ENCODE data around the gene SLC36A3.

SLC36A3 gene

GRCh38 chr5:151345808-151346478, 42.4 kb upstream of the SLC36A3 start:
- Histone ChIP-seq H3K4me2 (ENCODE audit: low read length) (no peak overlapping the region), H3K23ac (ENCODE audit: low read length) (no peak overlapping the region), H3K79me2 (ENCODE audit: control insufficient read depth, insufficient read depth, low read length, poor library complexity) (no peaks in the 10 kb centered on the region), H3K4me1 (ENCODE audit: control insufficient read depth in 1 of 2, insufficient read depth in 2 of 2, low read length in 2 of 2) (peaks cover 0 to 5% of the 10 kb centered on the region in 2 experiments), H2BK5ac (ENCODE audit: low read depth, low read length, poor library complexity) (no peak overlapping the region), H3K79me1 (ENCODE audit: low read length) (no peaks in the 10 kb centered on the region), H2BK120ac (ENCODE audit: insufficient read depth, low read length, poor library complexity) (no peak overlapping the region), H4K8ac (ENCODE audit: low read depth, low read length) (no peak overlapping the region), H3K4ac (ENCODE audit: low read depth, low read length) (no peak overlapping the region), H3K14ac (ENCODE audit: low read length) (no peak overlapping the region), H3K4me3 (ENCODE audit: low read depth, low read length) (no peak overlapping the region), H4K12ac (ENCODE audit: low read depth, low read length) (no peak overlapping the region), H3K36me3 (ENCODE audit: control insufficient read depth in 1 of 2, insufficient read depth in 2 of 2, low read length in 2 of 2) (no peaks in the 10 kb centered on the region), H2BK12ac (ENCODE audit: low read length) (no peak overlapping the region), H2AFZ (ENCODE audit: insufficient read depth, low read length, poor library complexity) (no peak overlapping the region), H3K27me3 (ENCODE audit: insufficient read depth, low read length) (no peaks in the 10 kb centered on the region), H3K18ac (ENCODE audit: low read length) (no peak overlapping the region), H4K91ac (ENCODE audit: low read depth, low read length) (no peak overlapping the region), H3K9me3 (ENCODE audit: insufficient read depth, low read depth, low read length) (peaks cover 3% of the 10 kb centered on the region), H2AK5ac (ENCODE audit: low read length) (no peak overlapping the region), H3K9ac (ENCODE audit: low read length) (no peak overlapping the region), H3K27ac (ENCODE audit: low read depth, low read length) (no peak overlapping the region)
- DNase-seq: no peak
- WGBS (ENCODE audit: extremely low coverage, insufficient coverage, insufficient read length): no CpG with 5 or more reads among the region's 8 CpGs

- WGBS (ENCODE audit: extremely low coverage, insufficient coverage, insufficient read length): no CpG with 5 or more reads among the region's 11 CpGs
- Histone ChIP-seq H3K4ac (ENCODE audit: low read depth, low read length) (no peak overlapping the region), H3K27me3 (ENCODE audit: insufficient read depth, low read length) (no peaks in the 10 kb centered on the region), H3K9me3 (ENCODE audit: insufficient read depth, low read depth, low read length) (peaks cover 3% of the 10 kb centered on the region), H4K12ac (ENCODE audit: low read depth, low read length) (no peak overlapping the region), H2BK120ac (ENCODE audit: insufficient read depth, low read length, poor library complexity) (no peak overlapping the region), H2BK12ac (ENCODE audit: low read length) (no peak overlapping the region), H3K14ac (ENCODE audit: low read length) (no peak overlapping the region), H4K91ac (ENCODE audit: low read depth, low read length) (no peak overlapping the region), H3K27ac (ENCODE audit: low read depth, low read length) (no peak overlapping the region), H4K8ac (ENCODE audit: low read depth, low read length) (no peak overlapping the region), H3K9ac (ENCODE audit: low read length) (no peak overlapping the region), H2AFZ (ENCODE audit: insufficient read depth, low read length, poor library complexity) (no peak overlapping the region), H3K79me2 (ENCODE audit: control insufficient read depth, insufficient read depth, low read length, poor library complexity) (no peaks in the 10 kb centered on the region), H3K79me1 (ENCODE audit: low read length) (no peaks in the 10 kb centered on the region), H3K36me3 (ENCODE audit: control insufficient read depth in 1 of 2, insufficient read depth in 2 of 2, low read length in 2 of 2) (no peaks in the 10 kb centered on the region), H3K4me1 (ENCODE audit: control insufficient read depth in 1 of 2, insufficient read depth in 2 of 2, low read length in 2 of 2) (peaks cover 0 to 5% of the 10 kb centered on the region in 2 experiments), H2AK5ac (ENCODE audit: low read length) (no peak overlapping the region), H3K4me2 (ENCODE audit: low read length) (no peak overlapping the region), H3K18ac (ENCODE audit: low read length) (no peak overlapping the region), H2BK5ac (ENCODE audit: low read depth, low read length, poor library complexity) (no peak overlapping the region), H3K4me3 (ENCODE audit: low read depth, low read length) (no peak overlapping the region), H3K23ac (ENCODE audit: low read length) (no peak overlapping the region)
- no peak for DNase-seq
Observed at GRCh38 chr5:151345187-151345807, 41.7 kb upstream of the SLC36A3 start.

- H2BK5ac ChIP-seq (ENCODE audit: low read depth, low read length, poor library complexity): no peak overlapping the region
- no peak overlapping the region for H2AFZ ChIP-seq (ENCODE audit: insufficient read depth, low read length, poor library complexity)
- H3K79me2 ChIP-seq (ENCODE audit: control insufficient read depth, insufficient read depth, low read length, poor library complexity): no peaks in the 10 kb centered on the region
- no peak overlapping the region for H4K91ac ChIP-seq (ENCODE audit: low read depth, low read length)
- no peak overlapping the region for H4K8ac ChIP-seq (ENCODE audit: low read depth, low read length)
- H3K4me2 ChIP-seq (ENCODE audit: low read length): no peak overlapping the region
- no peak overlapping the region for H3K18ac ChIP-seq (ENCODE audit: low read length)
- H3K27me3 ChIP-seq (ENCODE audit: insufficient read depth, low read length): no peaks in the 10 kb centered on the region
- no peak for DNase-seq
- H3K23ac ChIP-seq (ENCODE audit: low read length): no peak overlapping the region
- no peak overlapping the region for H2BK120ac ChIP-seq (ENCODE audit: insufficient read depth, low read length, poor library complexity)
- no peak overlapping the region for H3K4ac ChIP-seq (ENCODE audit: low read depth, low read length)
- H3K4me1 ChIP-seq (ENCODE audit: control insufficient read depth in 1 of 2, insufficient read depth in 2 of 2, low read length in 2 of 2): peaks cover 0 to 5% of the 10 kb centered on the region in 2 experiments
- no peak overlapping the region for H3K9ac ChIP-seq (ENCODE audit: low read length)
- WGBS (ENCODE audit: extremely low coverage, insufficient coverage, insufficient read length): no CpG with 5 or more reads among the region's 7 CpGs
- no peak overlapping the region for H2AK5ac ChIP-seq (ENCODE audit: low read length)
- no peak overlapping the region for H3K27ac ChIP-seq (ENCODE audit: low read depth, low read length)
- no peaks in the 10 kb centered on the region for H3K79me1 ChIP-seq (ENCODE audit: low read length)
- no peak overlapping the region for H4K12ac ChIP-seq (ENCODE audit: low read depth, low read length)
- no peak overlapping the region for H2BK12ac ChIP-seq (ENCODE audit: low read length)
- no peaks in the 10 kb centered on the region for H3K36me3 ChIP-seq (ENCODE audit: control insufficient read depth in 1 of 2, insufficient read depth in 2 of 2, low read length in 2 of 2)
- no peak overlapping the region for H3K4me3 ChIP-seq (ENCODE audit: low read depth, low read length)
- peaks cover 3% of the 10 kb centered on the region for H3K9me3 ChIP-seq (ENCODE audit: insufficient read depth, low read depth, low read length)
- no peak overlapping the region for H3K14ac ChIP-seq (ENCODE audit: low read length)
Observed at GRCh38 chr5:151344088-151344487, 40.5 kb upstream of the SLC36A3 start.

GRCh38 chr5:151340004-151340403, 36.4 kb upstream of the SLC36A3 start:
- H3K27me3 ChIP-seq (ENCODE audit: insufficient read depth, low read length): no peaks in the 10 kb centered on the region
- H3K4me3 ChIP-seq (ENCODE audit: low read depth, low read length): no peak overlapping the region
- H3K14ac ChIP-seq (ENCODE audit: low read length): no peak overlapping the region
- H2AFZ ChIP-seq (ENCODE audit: insufficient read depth, low read length, poor library complexity): no peak overlapping the region
- no peak overlapping the region for H3K18ac ChIP-seq (ENCODE audit: low read length)
- H4K91ac ChIP-seq (ENCODE audit: low read depth, low read length): no peak overlapping the region
- H3K36me3 ChIP-seq (ENCODE audit: control insufficient read depth in 1 of 2, insufficient read depth in 2 of 2, low read length in 2 of 2): no peaks in the 10 kb centered on the region
- no peak overlapping the region for H3K27ac ChIP-seq (ENCODE audit: low read depth, low read length)
- no peak overlapping the region for H3K4me2 ChIP-seq (ENCODE audit: low read length)
- H2BK5ac ChIP-seq (ENCODE audit: low read depth, low read length, poor library complexity): no peak overlapping the region
- no peaks in the 10 kb centered on the region for H3K79me2 ChIP-seq (ENCODE audit: control insufficient read depth, insufficient read depth, low read length, poor library complexity)
- H3K9me3 ChIP-seq (ENCODE audit: insufficient read depth, low read depth, low read length): peaks cover 3% of the 10 kb centered on the region
- H2BK120ac ChIP-seq (ENCODE audit: insufficient read depth, low read length, poor library complexity): no peak overlapping the region
- no peak overlapping the region for H2AK5ac ChIP-seq (ENCODE audit: low read length)
- no peak overlapping the region for H4K12ac ChIP-seq (ENCODE audit: low read depth, low read length)
- H2BK12ac ChIP-seq (ENCODE audit: low read length): no peak overlapping the region
- H3K4me1 ChIP-seq (ENCODE audit: control insufficient read depth in 1 of 2, insufficient read depth in 2 of 2, low read length in 2 of 2): no peaks in the 10 kb centered on the region
- H3K23ac ChIP-seq (ENCODE audit: low read length): no peak overlapping the region
- no peak overlapping the region for H4K8ac ChIP-seq (ENCODE audit: low read depth, low read length)
- DNase-seq: no peak
- no peak overlapping the region for H3K4ac ChIP-seq (ENCODE audit: low read depth, low read length)
- H3K79me1 ChIP-seq (ENCODE audit: low read length): no peaks in the 10 kb centered on the region
- H3K9ac ChIP-seq (ENCODE audit: low read length): no peak overlapping the region
- no CpG with 5 or more reads among the region's 3 CpGs for WGBS (ENCODE audit: extremely low coverage, insufficient coverage, insufficient read length)
